22Rv1 (cell line): Measurements from ENCODE around the gene FAM98A.

Source experiments
- CTCF ChIP-seq: fragments of 450-650 bp; IDR thresholded peaks from 2 replicates; pipeline ENCODE4 v1.5.1; 2017; ENCODE audit warnings: mild to moderate bottlenecking
- ZFX ChIP-seq: fragments of 450-650 bp; IDR thresholded peaks from 2 replicates; pipeline ENCODE4 v1.6.1; 2017; ENCODE audit warnings: antibody characterized with exemption, borderline replicate concordance

GRCh38 chr2:33555681-33556080 lies 43.4 kb downstream of the FAM98A start:
- TF ChIP-seq CTCF (no peak), ZFX (no peak)
